ENCODE data around the gene CDK11B.

Gene CDK11B

DNA sequence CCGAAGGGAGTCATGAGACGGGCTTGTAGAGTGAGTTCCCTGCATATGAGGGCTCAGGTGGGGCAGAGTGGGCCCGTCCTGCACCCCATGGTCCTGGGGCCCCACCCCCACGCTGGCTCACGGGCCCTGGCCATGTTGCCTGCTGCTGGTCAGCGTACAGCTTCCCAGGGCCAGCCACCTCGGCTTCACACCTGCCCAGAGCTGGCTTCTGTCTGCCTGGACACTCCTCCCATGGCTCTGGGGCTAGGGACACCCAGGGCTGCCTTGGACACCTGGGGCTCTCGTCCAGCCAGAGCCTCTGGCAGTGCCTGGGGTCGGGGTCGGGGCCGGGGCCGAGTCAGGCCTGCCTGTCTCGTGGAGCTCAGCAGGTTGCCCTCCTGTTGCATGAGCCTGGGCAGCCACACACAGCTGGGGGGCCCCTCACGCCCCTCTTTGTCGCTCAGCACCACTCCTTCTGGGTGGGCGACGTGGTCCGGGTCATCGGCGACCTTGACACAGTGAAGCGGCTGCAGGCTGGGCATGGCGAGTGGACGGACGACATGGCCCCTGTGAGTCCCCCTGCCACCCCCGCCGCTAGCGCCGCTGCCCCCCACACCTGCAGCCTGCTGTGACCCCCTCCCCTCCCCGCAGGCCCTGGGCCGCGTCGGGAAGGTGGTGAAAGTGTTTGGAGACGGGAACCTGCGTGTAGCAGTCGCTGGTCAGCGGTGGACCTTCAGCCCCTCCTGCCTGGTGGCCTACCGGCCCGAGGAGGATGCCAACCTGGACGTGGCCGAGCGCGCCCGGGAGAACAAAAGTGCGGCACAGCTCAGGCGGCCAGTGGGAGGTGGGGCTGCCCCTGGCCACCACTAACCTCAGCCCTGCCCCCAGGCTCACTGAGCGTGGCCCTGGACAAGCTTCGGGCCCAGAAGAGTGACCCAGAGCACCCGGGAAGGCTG, 32.3 kb downstream of the CDK11B start:
- DNase-seq: no peak

DNA sequence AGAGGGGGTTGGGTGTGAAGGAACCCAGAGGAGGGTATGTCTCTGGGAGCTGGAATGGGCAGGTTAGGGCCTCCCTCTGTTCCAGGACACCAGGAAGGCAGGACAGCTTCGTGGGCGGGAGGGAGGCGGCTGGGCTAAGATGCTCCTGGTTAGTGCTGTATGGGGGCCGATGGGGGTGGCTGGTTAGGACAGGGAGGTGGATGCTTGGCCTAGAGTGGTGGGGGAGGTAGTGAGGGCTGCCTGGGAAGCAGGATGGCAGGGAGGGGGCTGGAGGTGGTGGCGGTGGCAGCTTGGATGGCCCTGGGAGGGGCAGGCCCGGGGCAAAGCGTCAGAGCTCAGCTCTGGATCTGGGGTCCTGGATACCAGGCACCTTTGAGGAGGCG, 33.0 kb downstream of the CDK11B start:
- DNase-seq: no peak

DNA sequence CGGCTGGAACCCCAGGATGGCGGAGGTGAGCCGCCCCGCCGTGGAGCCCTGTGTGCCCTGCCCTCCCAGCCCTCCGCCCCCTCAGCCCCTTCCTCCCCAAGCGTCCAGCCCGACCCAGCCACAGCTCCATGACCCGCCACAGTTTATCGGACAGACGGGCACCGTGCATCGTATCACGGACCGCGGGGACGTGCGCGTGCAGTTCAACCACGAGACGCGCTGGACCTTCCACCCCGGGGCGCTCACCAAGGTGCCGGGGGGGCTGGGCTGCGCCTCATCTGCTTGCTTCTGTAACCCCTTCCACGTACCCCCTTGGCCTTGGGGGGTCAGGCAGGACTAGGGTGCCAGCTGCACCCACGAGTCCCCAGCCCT, 33.4 kb downstream of the CDK11B start:
- no peak for DNase-seq

DNA sequence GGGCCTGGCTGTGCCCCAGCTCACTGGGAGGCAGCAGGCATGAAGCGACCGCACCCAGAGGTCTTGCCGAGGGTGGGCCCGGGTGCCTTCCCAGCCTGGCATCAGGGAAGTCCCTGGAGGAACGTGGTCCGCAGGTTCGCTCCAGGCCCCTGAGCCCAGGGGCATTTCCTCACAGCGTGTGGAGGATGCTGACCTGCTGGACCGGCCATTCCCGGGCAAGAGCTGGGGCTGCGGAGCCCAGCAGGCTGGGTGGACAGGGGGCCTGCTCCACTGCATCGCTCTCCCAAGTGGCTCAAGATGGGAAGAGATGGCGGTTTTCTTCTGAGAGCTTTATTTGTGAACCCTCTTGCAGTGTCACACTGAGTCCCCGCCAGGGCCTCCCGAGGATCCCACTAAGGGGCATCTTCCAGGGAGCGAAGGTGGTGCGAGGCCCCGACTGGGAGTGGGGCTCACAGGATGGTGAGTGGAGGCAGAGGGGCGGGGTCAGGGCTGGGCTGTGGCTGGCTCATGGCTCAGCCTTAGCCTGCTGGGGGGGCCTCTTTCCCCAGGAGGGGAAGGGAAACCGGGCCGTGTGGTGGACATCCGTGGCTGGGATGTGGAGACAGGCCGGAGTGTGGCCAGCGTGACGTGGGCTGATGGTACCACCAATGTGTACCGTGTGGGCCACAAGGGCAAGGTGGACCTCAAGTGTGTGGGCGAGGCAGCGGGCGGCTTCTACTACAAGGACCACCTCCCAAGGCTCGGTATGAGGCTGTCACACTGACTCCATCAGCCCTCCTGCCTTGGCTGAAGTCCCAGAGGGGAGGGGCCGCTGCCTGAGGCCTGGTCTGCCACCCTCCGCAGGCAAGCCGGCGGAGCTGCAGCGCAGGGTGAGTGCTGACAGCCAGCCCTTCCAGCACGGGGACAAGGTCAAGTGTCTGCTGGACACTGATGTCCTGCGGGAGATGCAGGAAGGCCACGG, 34.1 kb downstream of the CDK11B start:
- no peak for DNase-seq

DNA sequence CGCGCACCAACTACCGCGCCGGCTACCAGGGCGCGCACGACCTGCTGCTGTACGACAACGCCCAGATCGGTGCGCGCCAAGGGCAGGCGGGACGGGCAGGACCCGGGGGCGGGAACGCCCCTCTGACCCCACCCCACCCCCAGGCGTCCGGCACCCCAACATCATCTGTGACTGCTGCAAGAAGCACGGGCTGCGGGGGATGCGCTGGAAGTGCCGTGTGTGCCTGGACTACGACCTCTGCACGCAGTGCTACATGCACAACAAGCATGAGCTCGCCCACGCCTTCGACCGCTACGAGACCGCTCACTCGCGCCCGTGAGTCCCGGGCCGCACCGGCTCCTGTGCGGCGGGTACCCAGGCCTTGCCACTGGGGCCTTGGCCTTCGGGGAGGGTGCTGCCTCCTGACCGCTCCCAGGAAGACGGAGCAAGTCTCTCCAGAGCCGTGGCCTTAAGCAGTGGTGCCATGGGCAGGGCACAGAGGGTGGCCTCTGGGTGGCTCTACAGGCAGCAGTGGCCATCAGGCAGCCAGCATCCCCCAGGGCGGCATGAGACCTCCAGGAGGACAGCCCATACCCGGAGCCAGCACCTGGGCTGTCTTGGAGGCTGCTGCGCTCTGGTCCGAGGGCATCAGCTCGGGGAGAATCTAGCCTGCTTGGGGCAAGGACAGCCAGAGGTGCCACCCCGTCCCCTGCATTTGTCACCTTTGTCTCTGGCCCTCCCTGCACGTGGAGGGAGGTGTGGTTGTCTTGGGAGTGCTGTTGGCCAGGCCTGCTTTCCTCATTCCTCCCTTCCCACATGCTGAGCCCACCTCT, 35.0 kb downstream of the CDK11B start:
- DNase-seq: no peak

DNA sequence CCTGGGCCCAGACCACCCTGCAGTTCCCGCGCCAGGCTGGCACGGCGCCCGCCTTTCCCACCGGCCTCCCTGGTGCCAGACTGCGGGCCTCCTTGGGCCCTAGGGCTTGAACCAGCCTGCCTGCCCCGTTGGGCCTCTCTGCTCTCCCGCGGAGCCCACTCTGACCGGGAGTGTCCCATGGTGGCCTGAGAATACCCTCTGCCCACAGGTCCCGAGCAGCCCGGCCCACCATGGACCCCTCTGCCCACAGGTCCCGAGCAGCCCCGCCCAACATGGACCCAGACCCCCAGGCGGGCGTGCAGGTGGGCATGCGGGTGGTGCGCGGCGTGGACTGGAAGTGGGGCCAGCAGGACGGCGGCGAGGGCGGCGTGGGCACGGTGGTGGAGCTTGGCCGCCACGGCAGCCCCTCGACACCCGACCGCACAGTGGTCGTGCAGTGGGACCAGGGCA, 35.6 kb downstream of the CDK11B start:
- no peak for DNase-seq

DNA sequence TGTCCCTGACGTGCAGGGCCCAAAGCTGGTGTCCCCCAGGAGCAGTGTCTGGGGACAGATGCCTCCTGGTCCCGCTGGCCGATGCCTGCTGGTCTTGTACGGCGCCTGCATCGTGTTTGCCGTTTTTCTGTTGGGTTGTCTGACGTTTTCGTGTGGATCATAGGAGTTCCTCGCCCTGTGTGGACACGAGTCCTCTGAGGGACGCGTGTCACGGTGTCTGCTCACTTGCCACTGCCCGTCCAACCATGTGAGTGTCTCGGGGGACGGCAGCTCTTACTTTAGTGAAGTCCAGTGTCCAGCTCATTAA, 36.1 kb downstream of the CDK11B start:
- DNase-seq: no peak

DNA sequence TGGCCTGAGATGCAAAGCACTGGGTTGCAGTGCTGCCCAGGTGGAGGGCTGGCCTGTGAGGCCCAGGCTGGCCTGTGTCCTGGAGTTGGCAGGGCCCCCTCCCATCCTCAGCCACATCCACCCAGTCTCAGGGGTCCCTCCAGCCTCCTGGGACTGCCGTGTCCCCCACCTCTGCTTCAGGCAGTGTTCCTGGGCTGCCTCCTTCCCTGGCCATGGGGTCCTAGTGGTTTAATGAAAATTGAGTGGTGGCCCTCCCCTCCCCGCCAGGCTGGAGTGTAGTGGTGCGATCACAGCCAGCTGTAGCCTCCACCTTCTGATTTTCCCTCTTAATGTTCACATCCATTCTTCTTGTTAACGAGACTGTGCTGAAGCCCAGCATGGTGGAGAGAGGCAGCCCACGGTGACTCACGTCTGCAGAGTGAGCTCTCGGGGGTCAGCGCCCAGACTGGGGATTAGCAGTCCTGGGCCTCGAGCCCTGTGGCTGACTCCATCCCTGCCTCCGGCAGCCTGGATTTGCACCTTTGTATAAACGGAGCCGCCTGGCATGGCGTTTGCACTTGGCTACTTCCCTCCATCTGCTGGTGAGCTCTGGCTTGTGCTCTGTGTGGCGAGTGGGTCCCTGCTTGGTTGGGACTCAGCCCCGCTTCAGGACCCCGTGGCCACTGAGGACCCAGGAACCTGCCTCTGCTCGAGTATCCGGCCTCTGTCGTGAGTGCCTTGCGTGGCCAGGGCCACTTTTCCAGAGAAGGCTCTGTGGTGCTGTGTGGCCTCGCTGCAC, 36.6 kb downstream of the CDK11B start:
- no peak for DNase-seq

DNA sequence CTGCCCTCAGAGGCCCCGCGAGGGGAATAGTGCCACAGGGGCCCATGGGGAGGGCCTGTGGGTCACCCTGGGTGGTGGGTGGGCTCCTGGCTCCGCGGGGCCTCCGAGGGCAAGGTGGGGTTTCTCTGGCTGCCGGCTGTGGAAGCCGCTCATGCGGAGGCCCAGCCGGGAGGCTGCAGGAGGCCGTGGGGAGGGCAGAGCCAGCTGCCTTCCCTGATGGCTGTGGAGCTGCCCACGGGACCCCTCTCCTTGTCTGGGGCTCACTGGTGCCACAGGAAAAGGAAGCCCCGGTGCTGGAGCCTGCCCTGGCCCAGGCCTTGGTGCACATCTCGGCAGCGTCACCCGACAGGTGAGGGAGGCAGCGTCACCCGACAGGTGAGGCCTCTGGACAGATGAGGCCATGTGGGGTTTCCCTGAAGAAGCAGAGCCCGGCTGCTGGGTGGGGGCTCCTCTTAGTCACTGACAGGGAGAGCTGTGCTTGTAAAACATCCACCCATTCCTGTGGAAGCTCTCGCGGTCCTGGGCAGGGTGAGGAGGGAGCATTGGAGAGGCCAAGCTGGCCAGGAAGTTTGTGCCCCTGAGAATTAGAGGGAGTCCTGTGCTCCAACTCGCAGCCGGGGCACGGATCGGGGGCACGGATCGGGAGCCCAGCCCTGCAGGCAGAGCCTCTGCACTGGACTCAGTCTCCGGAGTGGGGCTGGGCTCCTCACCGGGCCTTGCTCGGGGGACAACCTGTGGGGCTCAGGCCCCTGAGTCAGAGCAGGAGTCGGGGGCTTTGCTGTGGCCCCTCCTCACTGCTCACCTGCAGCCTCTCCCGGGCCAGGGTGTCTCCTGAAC, 37.4 kb downstream of the CDK11B start:
- no peak for DNase-seq

DNA sequence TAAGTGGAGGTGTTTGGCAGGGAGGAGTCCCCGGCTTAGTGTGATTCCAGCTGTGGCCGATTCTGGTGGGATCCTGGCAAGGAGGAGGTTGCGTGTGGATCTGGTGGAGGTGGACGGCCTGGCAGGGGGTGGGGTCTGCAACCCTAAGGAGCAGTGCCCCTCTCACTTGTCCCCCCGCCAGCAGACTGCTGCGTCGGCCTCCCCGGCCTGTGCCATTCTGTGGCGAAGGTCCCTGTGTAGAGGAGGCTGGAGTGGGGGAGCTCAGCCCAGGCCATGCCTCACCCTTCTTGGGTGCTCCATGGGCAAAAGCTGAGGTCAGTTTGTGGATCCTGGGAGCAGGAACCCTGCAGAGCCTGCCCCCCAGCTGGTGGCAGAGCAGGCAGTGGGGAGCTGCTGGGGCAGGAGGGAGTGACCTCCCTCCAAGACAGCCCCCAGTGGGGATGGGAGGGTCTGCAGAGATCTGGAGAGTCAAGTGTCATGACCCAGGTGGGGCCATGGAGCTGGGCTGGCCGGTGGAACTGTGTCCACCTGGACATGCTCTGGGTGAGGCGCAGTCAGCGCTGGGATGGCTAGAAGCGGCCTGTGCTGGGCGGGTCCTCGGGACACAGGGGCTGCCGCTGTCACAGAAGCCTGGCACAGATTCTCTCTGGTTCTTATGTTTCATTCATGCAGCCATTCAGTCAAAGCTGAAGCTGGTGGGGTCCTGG, 38.2 kb downstream of the CDK11B start:
- DNase-seq: no peak

DNA sequence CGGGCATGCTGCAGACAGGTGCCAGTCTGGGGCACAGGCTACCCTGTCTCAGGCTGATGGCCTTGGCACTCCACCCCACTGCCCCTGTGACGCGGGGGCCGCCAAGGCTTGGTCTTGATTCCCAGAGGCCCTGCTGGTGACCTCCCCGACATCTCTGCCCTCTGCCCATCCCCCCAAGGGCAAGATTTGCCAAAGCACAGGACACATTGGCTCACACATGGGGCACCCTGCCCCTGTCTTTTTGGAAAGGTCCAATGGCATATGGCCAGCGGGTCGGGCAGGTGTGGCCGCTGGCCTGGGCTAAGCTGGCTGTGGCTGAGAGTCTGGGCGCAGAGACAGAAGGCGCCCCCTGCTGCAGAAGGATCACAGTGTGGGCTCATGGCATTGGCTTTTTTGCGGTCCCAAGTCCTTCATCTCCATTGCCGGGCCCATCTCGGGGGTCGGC, 38.9 kb downstream of the CDK11B start:
- no peak for DNase-seq

DNA sequence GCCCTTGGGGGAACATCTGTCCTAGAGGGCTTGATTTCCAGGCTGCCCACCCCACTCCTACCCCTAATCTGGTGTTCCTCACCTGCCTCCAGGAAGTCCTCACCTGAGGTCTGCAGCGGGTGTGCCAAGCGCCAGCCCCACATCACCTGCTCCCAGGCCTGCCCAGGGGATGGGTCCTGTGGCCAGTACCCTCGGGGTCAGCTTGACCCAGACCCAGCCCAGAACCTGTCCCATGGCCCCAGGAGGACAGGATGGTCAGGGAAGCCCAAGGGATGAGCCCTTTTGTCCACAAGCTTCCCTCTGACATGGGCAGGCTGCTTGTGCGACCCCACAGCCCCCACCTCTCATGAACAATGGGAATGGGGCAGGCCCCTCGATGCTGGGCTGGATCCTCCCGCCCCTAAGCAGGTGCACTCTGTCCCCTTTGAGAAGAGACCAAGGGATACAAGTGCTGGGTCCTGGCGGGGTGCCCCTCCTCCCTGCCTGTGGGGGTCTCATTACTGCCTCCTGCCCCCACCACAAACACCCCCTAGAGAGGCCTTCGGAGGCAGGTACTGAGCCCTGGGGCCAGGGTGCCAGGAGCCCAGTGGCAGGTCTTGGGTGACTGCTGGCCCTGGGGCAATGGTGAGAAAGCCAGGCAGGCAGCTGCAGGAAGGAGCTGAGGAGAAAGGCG, 40.3 kb downstream of the CDK11B start:
- no peak for DNase-seq

DNA sequence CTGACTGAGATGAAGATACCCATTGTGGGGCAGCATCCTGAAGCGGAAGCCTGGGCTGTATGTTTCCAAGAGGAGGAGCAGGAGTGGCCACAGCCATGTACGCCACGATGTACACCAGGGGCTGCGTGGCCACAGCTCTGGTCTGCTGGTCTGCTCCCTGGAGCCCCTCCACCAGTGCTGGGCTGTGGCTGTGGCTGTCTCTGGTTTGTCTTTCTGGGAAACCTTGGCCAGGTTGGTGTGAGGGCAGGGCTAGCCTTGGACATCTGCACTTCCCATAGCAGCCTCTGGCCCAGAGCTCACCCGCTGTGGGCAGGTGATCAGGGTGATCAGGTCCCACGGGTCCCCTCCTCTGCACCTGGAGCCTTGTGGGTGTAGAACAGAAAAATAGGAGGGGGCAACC, 40.9 kb downstream of the CDK11B start:
- no peak for DNase-seq

DNA sequence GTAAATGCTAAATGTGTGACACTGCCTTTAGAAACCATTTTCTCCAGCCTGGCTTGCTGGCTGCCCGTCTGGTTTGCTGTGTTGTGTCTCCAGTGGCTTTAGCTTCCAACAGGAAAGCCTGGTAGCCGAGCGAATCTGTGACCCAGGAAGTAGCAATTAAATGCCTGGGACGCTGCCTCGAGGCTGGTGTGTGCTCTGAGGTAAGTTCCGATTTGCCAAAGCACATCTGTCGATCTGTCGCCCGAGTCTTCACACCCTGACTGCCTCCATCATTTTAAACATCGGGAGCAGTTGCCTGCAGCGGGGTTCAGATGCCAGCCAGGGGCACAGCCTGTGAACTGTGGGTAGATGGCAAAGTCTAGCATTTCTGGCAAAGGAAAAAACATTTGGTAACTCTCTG, 41.3 kb downstream of the CDK11B start:
- no peak for DNase-seq

DNA sequence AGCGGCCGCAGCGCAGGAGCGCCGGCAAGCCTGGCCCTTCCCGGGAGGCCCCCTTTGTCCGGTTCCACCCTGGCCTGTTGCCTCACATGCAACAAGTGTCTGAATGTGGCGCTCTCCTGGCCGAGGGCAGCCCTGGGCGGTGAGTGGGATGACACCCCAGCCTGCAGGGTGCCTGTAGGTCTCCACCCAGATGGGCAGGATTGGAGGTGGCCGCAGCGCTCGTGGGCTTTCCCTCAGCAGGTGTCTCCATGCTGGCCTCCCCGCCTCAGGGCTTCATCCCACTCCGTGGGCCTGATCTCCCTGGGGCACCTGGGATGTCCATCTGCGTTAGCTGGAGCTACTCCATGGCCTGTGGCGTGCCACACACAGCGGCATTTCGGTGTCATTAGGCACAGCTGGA, 42.0 kb downstream of the CDK11B start:
- DNase-seq: no peak

DNA sequence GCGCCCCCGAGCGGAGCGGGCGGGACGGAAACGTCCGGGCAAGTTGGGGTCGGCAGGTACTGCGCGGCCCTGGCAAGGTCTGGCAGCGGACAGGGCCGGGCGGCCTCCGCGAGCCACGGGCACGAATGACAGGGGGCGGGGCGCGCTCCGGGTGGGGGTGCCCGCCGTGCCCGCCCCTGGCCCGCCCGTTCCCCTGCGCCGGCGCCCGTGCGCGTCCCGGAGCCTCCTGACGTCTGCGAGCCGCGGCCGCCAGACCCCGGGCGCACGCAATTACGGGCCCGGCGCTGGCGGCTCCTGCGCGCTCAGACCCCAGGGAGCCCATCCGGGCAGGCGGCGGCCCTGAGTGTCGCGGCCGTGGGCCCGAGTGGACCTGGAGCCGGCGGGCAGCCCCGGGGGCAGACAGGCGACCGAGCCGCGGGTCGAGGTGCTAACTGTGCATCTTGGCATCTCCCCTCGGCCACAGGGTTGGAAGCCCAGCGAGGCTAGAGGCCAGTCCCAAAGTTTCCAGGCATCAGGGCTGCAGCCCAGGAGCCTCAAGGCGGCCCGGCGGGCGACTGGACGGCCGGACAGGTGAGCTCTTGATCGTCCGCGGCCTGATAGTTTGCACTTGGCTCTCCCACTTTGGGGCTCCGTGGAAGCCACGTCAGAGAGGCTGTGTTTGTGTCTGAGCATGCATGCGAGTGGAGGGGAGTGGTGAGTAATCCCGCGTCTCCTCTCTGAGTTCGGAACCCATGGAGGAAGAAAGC, 42.6 kb downstream of the CDK11B start:
- no peak for DNase-seq

DNA sequence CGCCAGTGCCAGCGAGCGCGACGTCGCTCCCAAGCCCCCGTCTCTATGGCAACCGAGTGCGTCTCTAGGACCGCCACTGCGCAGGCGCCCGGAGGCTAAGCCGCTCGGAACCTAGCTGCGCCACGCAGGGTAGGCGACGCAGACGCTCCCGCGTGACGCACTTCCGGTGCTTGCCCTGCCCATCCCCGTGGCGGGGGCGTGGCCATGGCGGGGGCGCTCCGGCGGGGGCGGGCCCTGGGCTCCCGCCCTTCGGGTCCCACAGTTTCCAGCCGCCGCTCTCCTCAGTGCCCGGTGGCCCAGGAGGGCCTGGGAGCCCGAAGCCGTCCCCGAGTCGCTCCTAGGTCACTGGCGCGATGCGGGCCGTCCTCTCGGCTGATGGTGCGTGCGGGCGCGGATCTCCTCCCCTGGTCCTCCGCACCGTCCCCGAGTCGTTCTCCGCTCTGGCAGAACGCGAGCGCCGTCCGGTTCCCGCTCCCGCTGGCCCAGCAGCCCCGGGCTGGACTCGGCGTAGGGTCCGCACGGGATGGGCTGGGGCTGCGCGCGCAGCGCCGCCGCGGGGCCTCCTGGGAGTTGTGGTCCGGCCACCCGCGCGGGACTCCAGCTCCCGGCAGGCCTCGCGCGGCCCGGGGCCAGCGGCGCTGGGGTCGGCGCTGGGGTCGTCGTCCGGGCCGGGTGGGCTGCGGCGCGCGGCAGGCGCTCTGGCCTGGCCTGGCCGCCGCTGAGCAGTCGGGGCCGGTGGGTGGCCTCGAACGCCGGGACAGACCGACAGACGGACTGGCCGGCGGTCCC, 43.4 kb downstream of the CDK11B start, which contains the start of gene MIB2:
Gene MIB2, plus strand, starts transcription at position 245 of the 789 bp plus-strand sequence. CDS start 7,953 bp downstream, outside the sequence.
- DNase-seq: peak; percentile 92

DNA sequence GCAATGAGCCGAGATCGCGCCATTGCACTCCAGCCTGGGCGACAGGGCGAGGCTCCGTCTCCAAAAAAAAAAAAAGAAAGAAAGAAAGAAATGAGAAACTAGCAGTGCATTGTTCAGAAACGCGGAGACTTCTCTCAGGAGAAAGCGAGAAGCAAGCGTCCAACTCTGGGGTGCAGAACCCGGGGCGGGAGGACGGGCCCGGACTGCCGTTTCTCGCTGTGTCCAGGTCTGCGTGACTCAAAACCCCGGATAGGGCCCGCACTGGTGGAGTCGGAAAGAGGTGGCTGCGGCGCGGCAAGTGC, 43.9 kb downstream of the CDK11B start:
- no peak for DNase-seq
